ENCODE results near the gene OAS3.

DNA sequence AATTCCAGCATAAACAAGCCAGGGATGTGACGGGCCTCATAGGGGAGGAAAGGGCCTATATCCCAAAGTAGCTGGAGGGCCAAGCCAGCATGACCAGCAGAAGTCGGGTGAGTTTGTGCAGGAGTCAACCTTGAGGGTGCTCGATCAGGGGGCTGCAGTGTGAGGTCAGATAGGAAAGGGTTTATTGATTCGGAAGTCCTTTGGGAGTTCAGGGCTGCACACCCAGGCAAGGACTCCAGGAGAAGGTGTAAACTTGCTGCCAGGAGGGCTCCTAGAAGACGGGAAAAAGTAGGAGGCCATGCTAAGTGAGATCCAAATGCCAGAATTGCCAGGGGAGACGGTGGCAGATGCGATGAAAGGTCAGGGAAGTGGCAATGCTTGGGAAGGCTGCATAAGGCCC, 36.6 kb downstream of the OAS3 start:
- TF ChIP-seq, protein P1, sequence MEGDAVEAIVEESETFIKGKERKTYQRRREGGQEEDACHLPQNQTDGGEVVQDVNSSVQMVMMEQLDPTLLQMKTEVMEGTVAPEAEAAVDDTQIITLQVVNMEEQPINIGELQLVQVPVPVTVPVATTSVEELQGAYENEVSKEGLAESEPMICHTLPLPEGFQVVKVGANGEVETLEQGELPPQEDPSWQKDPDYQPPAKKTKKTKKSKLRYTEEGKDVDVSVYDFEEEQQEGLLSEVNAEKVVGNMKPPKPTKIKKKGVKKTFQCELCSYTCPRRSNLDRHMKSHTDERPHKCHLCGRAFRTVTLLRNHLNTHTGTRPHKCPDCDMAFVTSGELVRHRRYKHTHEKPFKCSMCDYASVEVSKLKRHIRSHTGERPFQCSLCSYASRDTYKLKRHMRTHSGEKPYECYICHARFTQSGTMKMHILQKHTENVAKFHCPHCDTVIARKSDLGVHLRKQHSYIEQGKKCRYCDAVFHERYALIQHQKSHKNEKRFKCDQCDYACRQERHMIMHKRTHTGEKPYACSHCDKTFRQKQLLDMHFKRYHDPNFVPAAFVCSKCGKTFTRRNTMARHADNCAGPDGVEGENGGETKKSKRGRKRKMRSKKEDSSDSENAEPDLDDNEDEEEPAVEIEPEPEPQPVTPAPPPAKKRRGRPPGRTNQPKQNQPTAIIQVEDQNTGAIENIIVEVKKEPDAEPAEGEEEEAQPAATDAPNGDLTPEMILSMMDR (conservative IDR thresholded peaks at IDR 0.05; ENCODE audit: low read length): no peak
- no peak for TF ChIP-seq EZH2phosphoT487 (IDR thresholded peaks at IDR 0.05; ENCODE audit: borderline replicate concordance)
